H7 (cell line): Measurements from ENCODE around the gene DEPP1. TPM values are rescaled to one million over a fixed set of nuclear protein-coding genes. Genes with fewer than 3 reads are reported as not detected.

Source experiments
- DNase-seq: peaks from one replicate; pipeline ENCODE4 v3.0.0; 2012
- H3K27me3 ChIP-seq: 2 replicates; pipeline ENCODE4 v1.6.0; 2011; ENCODE audit warnings: mild to moderate bottlenecking, low read length; ENCODE audit not compliant: control insufficient read depth, insufficient read depth
- H3K36me3 ChIP-seq: replicated peaks from 2 replicates; pipeline ENCODE4 v1.5.1; 2011; ENCODE audit warnings: low read length; ENCODE audit not compliant: control insufficient read depth, insufficient read depth
- H3K4me3 ChIP-seq: 2 replicates; pipeline ENCODE4 v1.5.1; 2011; ENCODE audit warnings: low read depth, mild to moderate bottlenecking, control low read depth, low read length, moderate library complexity; ENCODE audit not compliant: insufficient read depth
- total RNA-seq: library from RNA; depleted of rRNA; stranded (reverse); fragments of >200 nt; shearing (Covaris generic); gene quantifications from 2 replicates; pipeline ENCODE4 v1.2.3, GENCODE V29; 2014

Gene DEPP1
- total RNA-seq, 1 experiment from 2014 or later = 0.28 TPM

DNA sequence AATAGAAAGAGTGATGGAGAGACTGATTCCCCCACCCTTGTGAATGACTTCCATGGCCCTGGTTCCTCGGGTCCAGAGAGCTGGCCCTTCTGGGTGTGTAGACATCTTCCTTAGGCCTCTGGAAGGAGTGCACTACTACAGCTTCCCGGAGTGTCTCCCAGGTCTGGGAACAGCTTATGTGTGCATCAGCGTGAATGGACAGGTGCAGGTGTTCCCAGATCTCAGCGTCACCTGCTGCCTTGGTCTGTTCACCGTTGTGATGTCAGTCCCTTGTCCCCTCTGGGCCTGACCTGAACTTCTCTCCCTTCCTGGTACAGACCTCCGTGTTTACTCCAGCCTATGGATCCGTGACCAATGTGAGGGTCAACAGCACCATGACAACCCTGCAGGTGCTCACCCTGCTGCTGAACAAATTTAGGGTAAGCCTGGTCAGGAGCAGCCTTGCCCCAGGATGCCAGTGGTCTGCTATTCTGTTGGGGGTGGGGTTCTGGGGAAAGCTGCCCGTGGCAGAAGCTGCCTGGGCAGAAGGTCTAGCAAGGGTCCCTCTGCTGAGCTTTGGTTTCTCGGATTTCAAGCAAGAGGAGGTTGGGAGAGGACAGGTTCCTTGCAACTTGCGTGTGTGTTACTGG is 10.5 kb upstream of the DEPP1 start:
- H3K27me3 ChIP-seq = peaks cover 2% of the 10 kb centered on the region; the same call in 1 of the 2 replicates
- DNase-seq = no peak
- H3K36me3 ChIP-seq = peaks cover 4% of the 10 kb centered on the region
- no peak overlapping the region for H3K4me3 ChIP-seq

DNA sequence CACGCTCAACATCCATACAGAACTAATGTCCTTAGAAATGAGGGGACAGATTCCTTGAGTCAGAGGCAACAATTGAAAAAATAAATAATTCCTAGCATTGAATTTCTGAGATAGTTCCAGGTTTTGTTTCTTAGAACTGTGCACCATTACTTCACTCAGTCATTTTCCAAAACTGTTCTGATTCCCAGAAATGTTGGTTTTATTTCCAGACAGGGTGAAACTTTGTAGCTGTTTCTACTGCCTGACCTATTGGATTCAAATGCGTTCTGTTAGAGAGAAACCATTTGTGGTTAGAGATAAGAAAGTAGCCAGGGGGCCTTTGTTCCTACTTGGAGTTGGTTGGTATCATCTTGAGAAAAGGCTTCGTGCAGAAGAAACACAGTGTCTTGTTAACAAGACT is 8.1 kb upstream of the DEPP1 start:
- H3K36me3 ChIP-seq = no peaks in the 10 kb centered on the region; the same call in none of the 2 replicates
- H3K4me3 ChIP-seq = no peak overlapping the region
- H3K27me3 ChIP-seq = peaks cover 2% of the 10 kb centered on the region; the same call in 1 of the 2 replicates
- no peak for DNase-seq

DNA sequence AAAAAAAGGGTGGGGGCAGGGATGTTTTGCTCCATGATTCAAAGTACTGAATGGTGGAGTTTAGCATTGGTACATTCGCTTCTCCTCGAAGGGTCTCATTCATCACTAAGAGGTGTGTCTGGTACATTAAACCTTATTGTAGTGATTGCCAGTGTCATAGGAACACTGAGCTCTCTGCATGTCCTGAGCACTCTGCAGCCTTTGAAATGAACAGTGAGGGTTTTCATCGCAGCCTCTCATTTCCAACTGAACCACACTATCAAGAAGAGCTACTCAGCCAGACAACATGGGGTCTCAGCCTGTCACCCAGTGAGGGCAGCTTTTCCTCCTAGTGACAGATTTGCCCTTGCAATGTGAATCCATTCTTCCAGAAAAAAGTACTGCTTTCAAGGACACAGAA is 7.6 kb upstream of the DEPP1 start:
- Histone ChIP-seq H3K4me3 (no peak overlapping the region), H3K36me3 (no peaks in the 10 kb centered on the region; the same call in none of the 2 replicates), H3K27me3 (peaks cover 2% of the 10 kb centered on the region; the same call in 1 of the 2 replicates)
- no peak for DNase-seq

GRCh38 chr10:44985175-44985681 is 6.6 kb upstream of the DEPP1 start:
- DNase-seq = no peak
- Histone ChIP-seq H3K4me3 (no peak overlapping the region), H3K36me3 (no peaks in the 10 kb centered on the region; the same call in none of the 2 replicates), H3K27me3 (peaks cover 2% of the 10 kb centered on the region; the same call in 1 of the 2 replicates)

DNA sequence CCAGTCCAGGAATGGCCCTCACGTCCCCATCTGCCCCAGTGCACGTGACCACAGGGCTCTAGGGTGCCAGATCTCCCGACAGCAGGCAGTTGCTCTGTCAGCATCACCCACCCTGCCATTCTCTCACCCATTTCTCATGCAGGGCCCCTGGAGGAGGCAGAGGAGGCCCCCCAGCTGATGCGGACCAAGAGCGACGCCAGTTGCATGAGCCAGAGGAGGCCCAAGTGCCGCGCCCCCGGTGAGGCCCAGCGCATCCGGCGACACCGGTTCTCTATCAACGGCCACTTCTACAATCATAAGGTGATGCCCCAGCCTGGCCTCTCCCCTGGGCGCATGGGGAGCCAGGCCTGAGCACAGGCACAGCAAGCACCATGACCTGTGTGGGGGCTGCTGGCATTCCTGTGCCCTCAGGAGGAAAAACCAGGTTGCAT is 6.1 kb upstream of the DEPP1 start:
- H3K36me3 ChIP-seq = no peaks in the 10 kb centered on the region; the same call in none of the 2 replicates
- peaks cover 2% of the 10 kb centered on the region for H3K27me3 ChIP-seq
- no peak overlapping the region for H3K4me3 ChIP-seq
- DNase-seq = no peak

DNA sequence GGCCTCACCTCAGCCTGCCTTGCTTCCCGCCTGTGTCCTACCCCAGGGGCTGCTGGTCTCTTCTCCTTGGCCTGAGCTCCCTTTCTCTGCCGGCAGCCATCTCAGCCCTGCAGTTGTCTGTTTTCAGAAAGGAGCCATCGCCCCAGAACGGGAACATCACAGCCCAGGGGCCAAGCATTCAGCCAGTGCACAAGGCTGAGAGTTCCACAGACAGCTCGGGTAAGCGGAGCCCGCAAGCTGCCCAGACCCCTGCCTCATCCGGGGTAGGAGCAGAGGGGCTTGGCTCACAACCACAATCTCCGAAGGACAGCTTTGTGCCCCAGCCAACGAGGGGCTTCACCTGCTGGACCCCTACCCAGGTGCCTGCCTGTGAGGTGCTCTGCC is 5.3 kb upstream of the DEPP1 start:
- Histone ChIP-seq H3K36me3 (no peaks in the 10 kb centered on the region; the same call in none of the 2 replicates), H3K27me3 (peaks cover 2% of the 10 kb centered on the region), H3K4me3 (no peak overlapping the region)
- no peak for DNase-seq

GRCh38 chr10:44983066-44983894 is 4.7 kb upstream of the DEPP1 start:
- Histone ChIP-seq H3K36me3 (no peaks in the 10 kb centered on the region; the same call in none of the 2 replicates), H3K4me3 (no peak overlapping the region), H3K27me3 (no peaks in the 10 kb centered on the region; the same call in none of the 2 replicates)
- no peak for DNase-seq

GRCh38 chr10:44982496-44982895 is 3.9 kb upstream of the DEPP1 start:
- no peaks in the 10 kb centered on the region; the same call in none of the 2 replicates for H3K36me3 ChIP-seq
- DNase-seq = no peak
- no peak overlapping the region for H3K4me3 ChIP-seq
- H3K27me3 ChIP-seq = no peaks in the 10 kb centered on the region; the same call in 1 of the 2 replicates

DNA sequence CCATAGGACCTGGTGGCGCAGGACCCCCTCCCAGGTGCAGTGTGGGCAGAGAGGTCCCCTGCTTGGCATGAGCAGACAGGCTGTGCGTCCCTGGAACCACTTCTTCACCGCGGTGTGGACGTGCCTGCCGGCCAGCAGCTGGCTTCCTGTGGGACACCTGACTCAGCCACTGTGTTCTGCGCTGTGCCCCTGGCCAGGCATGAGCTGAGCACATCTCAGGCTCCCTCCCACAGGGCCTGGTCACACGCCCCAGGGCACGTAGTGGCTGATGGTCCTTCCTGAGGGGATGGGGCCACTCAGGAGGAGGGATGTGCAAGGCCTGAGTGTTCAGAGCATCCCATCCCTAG is 3.5 kb upstream of the DEPP1 start:
- no peak overlapping the region for H3K4me3 ChIP-seq
- no peaks in the 10 kb centered on the region; the same call in none of the 2 replicates for H3K36me3 ChIP-seq
- no peak for DNase-seq
- H3K27me3 ChIP-seq = no peaks in the 10 kb centered on the region; the same call in 1 of the 2 replicates

GRCh38 chr10:44981172-44982113 is 2.8 kb upstream of the DEPP1 start:
- no peaks in the 10 kb centered on the region; the same call in 1 of the 2 replicates for H3K27me3 ChIP-seq
- no peaks in the 10 kb centered on the region; the same call in none of the 2 replicates for H3K36me3 ChIP-seq
- DNase-seq = no peak
- no peak overlapping the region for H3K4me3 ChIP-seq

DNA sequence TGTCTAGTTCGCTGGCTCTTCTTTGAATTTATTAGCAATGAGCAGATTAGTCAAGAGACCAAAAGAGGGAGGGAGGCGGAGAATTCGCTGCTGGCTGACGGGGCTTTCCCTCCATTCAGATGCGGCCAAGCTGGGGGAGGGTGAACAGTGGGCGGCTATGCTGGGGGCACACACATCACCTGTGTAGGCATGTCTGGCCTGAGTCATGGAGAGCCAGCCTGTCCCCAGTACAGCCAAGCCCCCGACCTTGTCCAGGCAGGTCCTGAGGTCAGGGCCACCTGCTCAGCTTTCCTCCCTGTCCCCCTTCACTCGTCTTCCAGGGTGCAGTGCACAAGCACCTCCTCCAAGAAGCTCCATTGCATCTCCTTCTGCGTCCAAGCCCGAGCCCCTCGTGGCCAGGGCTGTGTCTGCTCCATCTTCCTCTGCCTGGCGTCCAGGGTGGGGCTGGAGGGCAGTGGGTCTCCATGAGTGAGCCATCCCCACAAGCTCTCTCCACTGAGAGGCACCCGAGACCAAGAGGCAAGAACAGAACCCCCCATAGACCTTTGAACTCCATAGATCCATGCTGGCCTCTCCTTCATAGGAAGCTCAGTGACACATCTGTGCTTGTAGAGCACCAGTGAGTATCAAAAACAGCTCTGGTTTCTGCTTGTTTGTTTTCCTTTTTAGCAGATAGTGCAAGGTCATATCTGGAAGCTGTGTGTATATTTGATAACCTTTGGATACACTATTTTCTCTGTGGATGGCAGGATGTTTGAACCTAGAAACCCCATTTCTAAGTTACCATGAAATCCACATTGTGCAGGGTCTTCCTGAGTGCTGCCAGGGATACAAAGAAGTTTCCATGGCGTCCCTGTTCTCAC is 1.9 kb upstream of the DEPP1 start:
- peak; percentile 65 for DNase-seq
- no peak overlapping the region for H3K4me3 ChIP-seq
- H3K27me3 ChIP-seq = no peaks in the 10 kb centered on the region; the same call in 1 of the 2 replicates
- H3K36me3 ChIP-seq = no peaks in the 10 kb centered on the region; the same call in none of the 2 replicates

- no peak for DNase-seq
- Histone ChIP-seq H3K36me3 (no peaks in the 10 kb centered on the region; the same call in none of the 2 replicates), H3K27me3 (no peaks in the 10 kb centered on the region; the same call in 1 of the 2 replicates), H3K4me3 (no peak overlapping the region)
Observed at GRCh38 chr10:44979281-44980191, 927 bp upstream of the DEPP1 start.
